C4-2B (cell line): Measurements from ENCODE around the gene STEAP1B.

Experiments
- ZFX ChIP-seq: fragments of 450-650 bp; IDR thresholded peaks from 2 replicates; pipeline ENCODE4 v1.6.1; 2017
- TF ChIP-seq, protein P1 (sequence below): fragments of 450-650 bp; conservative IDR thresholded peaks from 2 replicates; pipeline ENCODE4 v1.5.1; 2017; ENCODE audit warnings: mild to moderate bottlenecking

DNA sequence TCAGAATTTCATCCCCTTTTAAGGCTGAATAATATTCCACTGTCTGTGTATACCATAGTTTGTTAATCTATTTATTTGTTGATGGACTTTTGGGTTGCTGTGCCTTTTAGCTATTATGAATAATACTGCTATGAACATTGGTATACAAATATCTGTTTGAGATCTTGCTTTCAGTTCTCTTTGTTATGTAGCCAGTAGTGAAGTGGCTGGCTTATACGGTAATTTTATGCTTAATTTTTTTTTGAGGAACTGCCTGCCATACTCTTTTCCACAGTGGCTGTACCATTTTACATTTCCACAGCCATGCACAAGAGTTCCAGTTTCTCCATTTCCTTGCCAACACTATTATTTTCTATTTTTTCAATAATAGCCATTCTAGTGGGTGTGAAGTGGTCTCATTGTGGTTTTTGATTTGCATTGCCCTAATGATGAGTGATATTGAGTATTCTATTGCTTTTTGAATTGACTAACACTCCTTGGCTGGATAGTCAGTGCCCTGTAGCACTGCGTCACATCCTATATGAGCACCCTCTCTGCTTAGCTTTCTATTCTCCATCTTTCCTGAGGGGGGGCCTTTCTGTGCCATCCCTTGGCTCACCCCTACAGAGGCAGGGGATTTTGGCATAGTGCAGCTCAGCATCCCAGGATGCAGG is 113.7 kb downstream of the STEAP1B start:
- TF ChIP-seq, protein P1, sequence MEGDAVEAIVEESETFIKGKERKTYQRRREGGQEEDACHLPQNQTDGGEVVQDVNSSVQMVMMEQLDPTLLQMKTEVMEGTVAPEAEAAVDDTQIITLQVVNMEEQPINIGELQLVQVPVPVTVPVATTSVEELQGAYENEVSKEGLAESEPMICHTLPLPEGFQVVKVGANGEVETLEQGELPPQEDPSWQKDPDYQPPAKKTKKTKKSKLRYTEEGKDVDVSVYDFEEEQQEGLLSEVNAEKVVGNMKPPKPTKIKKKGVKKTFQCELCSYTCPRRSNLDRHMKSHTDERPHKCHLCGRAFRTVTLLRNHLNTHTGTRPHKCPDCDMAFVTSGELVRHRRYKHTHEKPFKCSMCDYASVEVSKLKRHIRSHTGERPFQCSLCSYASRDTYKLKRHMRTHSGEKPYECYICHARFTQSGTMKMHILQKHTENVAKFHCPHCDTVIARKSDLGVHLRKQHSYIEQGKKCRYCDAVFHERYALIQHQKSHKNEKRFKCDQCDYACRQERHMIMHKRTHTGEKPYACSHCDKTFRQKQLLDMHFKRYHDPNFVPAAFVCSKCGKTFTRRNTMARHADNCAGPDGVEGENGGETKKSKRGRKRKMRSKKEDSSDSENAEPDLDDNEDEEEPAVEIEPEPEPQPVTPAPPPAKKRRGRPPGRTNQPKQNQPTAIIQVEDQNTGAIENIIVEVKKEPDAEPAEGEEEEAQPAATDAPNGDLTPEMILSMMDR: no peak
- no peak for TF ChIP-seq ZFX
